ENCODE results near the gene KLF5. TPM values are rescaled to one million over a fixed set of nuclear protein-coding genes. Genes with fewer than 3 reads are reported as not detected.

KLF5 gene
- total and polyA plus RNA-seq, 2 experiments from 2014 or later, result 1.5 to 1.8 TPM

DNA sequence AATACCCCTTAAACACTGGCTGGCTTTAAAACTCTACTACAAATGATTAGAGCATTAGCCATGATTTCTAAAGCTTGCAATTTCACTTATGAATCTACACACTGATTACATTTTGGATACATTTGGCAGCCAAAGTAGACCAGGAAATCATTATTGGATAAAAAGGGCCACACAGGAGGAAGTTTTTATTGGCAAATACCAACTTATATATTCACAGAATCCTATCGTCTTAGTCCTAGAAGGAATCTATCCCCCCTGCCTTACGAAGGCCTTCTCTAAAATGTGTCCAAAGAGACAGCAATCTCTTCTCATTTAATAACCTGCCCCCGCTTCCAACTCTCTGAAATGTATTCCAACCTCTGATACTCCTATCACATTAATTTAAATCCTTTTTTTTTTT, 52.5 kb downstream of the KLF5 start (continued):
- TF ChIP-seq, protein P1, sequence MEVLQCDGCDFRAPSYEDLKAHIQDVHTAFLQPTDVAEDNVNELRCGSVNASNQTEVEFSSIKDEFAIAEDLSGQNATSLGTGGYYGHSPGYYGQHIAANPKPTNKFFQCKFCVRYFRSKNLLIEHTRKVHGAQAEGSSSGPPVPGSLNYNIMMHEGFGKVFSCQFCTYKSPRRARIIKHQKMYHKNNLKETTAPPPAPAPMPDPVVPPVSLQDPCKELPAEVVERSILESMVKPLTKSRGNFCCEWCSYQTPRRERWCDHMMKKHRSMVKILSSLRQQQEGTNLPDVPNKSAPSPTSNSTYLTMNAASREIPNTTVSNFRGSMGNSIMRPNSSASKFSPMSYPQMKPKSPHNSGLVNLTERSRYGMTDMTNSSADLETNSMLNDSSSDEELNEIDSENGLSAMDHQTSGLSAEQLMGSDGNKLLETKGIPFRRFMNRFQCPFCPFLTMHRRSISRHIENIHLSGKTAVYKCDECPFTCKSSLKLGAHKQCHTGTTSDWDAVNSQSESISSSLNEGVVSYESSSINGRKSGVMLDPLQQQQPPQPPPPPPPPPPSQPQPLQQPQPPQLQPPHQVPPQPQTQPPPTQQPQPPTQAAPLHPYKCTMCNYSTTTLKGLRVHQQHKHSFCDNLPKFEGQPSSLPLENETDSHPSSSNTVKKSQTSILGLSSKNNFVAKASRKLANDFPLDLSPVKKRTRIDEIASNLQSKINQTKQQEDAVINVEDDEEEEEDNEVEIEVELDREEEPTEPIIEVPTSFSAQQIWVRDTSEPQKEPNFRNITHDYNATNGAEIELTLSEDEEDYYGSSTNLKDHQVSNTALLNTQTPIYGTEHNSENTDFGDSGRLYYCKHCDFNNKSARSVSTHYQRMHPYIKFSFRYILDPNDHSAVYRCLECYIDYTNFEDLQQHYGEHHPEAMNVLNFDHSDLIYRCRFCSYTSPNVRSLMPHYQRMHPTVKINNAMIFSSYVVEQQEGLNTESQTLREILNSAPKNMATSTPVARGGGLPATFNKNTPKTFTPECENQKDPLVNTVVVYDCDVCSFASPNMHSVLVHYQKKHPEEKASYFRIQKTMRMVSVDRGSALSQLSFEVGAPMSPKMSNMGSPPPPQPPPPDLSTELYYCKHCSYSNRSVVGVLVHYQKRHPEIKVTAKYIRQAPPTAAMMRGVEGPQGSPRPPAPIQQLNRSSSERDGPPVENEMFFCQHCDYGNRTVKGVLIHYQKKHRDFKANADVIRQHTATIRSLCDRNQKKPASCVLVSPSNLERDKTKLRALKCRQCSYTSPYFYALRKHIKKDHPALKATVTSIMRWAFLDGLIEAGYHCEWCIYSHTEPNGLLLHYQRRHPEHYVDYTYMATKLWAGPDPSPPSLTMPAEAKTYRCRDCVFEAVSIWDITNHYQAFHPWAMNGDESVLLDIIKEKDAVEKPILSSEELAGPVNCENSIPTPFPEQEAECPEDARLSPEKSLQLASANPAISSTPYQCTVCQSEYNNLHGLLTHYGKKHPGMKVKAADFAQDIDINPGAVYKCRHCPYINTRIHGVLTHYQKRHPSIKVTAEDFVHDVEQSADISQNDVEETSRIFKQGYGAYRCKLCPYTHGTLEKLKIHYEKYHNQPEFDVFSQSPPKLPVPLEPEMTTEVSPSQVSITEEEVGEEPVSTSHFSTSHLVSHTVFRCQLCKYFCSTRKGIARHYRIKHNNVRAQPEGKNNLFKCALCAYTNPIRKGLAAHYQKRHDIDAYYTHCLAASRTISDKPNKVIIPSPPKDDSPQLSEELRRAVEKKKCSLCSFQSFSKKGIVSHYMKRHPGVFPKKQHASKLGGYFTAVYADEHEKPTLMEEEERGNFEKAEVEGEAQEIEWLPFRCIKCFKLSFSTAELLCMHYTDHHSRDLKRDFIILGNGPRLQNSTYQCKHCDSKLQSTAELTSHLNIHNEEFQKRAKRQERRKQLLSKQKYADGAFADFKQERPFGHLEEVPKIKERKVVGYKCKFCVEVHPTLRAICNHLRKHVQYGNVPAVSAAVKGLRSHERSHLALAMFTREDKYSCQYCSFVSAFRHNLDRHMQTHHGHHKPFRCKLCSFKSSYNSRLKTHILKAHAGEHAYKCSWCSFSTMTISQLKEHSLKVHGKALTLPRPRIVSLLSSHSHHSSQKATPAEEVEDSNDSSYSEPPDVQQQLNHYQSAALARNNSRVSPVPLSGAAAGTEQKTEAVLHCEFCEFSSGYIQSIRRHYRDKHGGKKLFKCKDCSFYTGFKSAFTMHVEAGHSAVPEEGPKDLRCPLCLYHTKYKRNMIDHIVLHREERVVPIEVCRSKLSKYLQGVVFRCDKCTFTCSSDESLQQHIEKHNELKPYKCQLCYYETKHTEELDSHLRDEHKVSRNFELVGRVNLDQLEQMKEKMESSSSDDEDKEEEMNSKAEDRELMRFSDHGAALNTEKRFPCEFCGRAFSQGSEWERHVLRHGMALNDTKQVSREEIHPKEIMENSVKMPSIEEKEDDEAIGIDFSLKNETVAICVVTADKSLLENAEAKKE (CRISPR knock-in tag; IDR thresholded peaks at IDR 0.05), result no peak
- TF ChIP-seq, protein P2, sequence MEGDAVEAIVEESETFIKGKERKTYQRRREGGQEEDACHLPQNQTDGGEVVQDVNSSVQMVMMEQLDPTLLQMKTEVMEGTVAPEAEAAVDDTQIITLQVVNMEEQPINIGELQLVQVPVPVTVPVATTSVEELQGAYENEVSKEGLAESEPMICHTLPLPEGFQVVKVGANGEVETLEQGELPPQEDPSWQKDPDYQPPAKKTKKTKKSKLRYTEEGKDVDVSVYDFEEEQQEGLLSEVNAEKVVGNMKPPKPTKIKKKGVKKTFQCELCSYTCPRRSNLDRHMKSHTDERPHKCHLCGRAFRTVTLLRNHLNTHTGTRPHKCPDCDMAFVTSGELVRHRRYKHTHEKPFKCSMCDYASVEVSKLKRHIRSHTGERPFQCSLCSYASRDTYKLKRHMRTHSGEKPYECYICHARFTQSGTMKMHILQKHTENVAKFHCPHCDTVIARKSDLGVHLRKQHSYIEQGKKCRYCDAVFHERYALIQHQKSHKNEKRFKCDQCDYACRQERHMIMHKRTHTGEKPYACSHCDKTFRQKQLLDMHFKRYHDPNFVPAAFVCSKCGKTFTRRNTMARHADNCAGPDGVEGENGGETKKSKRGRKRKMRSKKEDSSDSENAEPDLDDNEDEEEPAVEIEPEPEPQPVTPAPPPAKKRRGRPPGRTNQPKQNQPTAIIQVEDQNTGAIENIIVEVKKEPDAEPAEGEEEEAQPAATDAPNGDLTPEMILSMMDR (conservative IDR thresholded peaks at IDR 0.05; ENCODE audit: low read depth in 2 of 2), result no peak
- TF ChIP-seq EZH2phosphoT487 (IDR thresholded peaks at IDR 0.05; ENCODE audit: unreplicated experiment) (no peak), ZNF331 (CRISPR knock-in tag; IDR thresholded peaks at IDR 0.05; ENCODE audit: low read depth) (no peak)
- TF ChIP-seq, protein P3, sequence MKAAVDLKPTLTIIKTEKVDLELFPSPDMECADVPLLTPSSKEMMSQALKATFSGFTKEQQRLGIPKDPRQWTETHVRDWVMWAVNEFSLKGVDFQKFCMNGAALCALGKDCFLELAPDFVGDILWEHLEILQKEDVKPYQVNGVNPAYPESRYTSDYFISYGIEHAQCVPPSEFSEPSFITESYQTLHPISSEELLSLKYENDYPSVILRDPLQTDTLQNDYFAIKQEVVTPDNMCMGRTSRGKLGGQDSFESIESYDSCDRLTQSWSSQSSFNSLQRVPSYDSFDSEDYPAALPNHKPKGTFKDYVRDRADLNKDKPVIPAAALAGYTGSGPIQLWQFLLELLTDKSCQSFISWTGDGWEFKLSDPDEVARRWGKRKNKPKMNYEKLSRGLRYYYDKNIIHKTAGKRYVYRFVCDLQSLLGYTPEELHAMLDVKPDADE (IDR thresholded peaks at IDR 0.05), result no peak
- TF ChIP-seq, protein P4, sequence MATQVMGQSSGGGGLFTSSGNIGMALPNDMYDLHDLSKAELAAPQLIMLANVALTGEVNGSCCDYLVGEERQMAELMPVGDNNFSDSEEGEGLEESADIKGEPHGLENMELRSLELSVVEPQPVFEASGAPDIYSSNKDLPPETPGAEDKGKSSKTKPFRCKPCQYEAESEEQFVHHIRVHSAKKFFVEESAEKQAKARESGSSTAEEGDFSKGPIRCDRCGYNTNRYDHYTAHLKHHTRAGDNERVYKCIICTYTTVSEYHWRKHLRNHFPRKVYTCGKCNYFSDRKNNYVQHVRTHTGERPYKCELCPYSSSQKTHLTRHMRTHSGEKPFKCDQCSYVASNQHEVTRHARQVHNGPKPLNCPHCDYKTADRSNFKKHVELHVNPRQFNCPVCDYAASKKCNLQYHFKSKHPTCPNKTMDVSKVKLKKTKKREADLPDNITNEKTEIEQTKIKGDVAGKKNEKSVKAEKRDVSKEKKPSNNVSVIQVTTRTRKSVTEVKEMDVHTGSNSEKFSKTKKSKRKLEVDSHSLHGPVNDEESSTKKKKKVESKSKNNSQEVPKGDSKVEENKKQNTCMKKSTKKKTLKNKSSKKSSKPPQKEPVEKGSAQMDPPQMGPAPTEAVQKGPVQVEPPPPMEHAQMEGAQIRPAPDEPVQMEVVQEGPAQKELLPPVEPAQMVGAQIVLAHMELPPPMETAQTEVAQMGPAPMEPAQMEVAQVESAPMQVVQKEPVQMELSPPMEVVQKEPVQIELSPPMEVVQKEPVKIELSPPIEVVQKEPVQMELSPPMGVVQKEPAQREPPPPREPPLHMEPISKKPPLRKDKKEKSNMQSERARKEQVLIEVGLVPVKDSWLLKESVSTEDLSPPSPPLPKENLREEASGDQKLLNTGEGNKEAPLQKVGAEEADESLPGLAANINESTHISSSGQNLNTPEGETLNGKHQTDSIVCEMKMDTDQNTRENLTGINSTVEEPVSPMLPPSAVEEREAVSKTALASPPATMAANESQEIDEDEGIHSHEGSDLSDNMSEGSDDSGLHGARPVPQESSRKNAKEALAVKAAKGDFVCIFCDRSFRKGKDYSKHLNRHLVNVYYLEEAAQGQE (IDR thresholded peaks at IDR 0.05; ENCODE audit: unreplicated experiment), result no peak
